B cell (primary cell): ENCODE results near the gene MILR1. TPM values are rescaled to one million over a fixed set of nuclear protein-coding genes. Genes with fewer than 3 reads are reported as not detected.

ENCODE experiments used
- ATAC-seq: fragments of 200-7000 bp; cut with Tn5 transposase; one replicate; pipeline ENCODE4 v1.10.0; 2021; ENCODE audit warnings: low read depth, mild to moderate bottlenecking, moderate number of reproducible peaks, moderate library complexity
- CTCF ChIA-PET: fragments of 350-600 bp; sonication (Branson Sonifier 250); formaldehyde crosslinking; loops from one replicate; lab custom pipeline; 2021; ENCODE audit warnings: antibody characterized with exemption, inconsistent platforms; lab: Charles Lee
- POLR2A ChIA-PET: fragments of 350-600 bp; sonication (Branson Sonifier 250); formaldehyde crosslinking; loops from one replicate; lab custom pipeline; 2021; ENCODE audit warnings: antibody characterized with exemption; lab: Charles Lee
- DNase-seq: peaks from one replicate; pipeline ENCODE4 v3.0.0; 2013
- H2AFZ ChIP-seq: 2 replicates; pipeline ENCODE4 v1.6.1; 2012; ENCODE audit warnings: mild to moderate bottlenecking, low read depth, low read length; ENCODE audit not compliant: insufficient read depth, poor library complexity, severe bottlenecking
- H3K27ac ChIP-seq, 2 donors: 1 replicate in 1 of 2; 2 replicates in 1 of 2; pipeline ENCODE4 v1.5.1; 2012 to 2013; ENCODE audit warnings: low read length in 2 of 2, mild to moderate bottlenecking in 2 of 2, moderate library complexity in 1 of 2
- H3K27me3 ChIP-seq, 4 experiments: fragments of 200-600 bp in 1 of 4; sonication (generic) in 1 of 4; replicated peaks in 1 of 4; 1 replicate in 2 of 4; 2 replicates in 2 of 4; pipeline versions ENCODE4 v1.6.1 to v1.7.0; 2013 to 2016; ENCODE audit warnings: low read length in 3 of 4, mild to moderate bottlenecking in 2 of 4, mixed read lengths in 1 of 4, moderate library complexity in 1 of 4; ENCODE audit not compliant: insufficient read depth in 4 of 4, control insufficient read depth in 3 of 4; ENCODE audit errors: control extremely low read depth in 1 of 4
- H3K36me3 ChIP-seq, 2 experiments: replicated peaks in 1 of 2; 1 replicate in 1 of 2; 2 replicates in 1 of 2; pipeline versions ENCODE4 v1.6.1 to v1.7.1; 2013; ENCODE audit warnings: low read length in 1 of 2; ENCODE audit not compliant: insufficient read depth in 2 of 2, control insufficient read depth in 1 of 2; ENCODE audit errors: control extremely low read depth in 1 of 2, extremely low read depth in 1 of 2
- H3K4me1 ChIP-seq, 2 donors: fragments of 200-600 bp in 1 of 2; sonication (generic) in 1 of 2; 1 replicate in 1 of 2; 2 replicates in 1 of 2; pipeline versions ENCODE4 v1.5.1 to v1.6.1; 2013 to 2017; ENCODE audit warnings: low read length in 2 of 2; ENCODE audit not compliant: control insufficient read depth in 2 of 2, insufficient read depth in 2 of 2
- H3K4me2 ChIP-seq: replicated peaks from 2 replicates; pipeline ENCODE3; 2012; ENCODE audit warnings: mild to moderate bottlenecking, low read depth, low read length; ENCODE audit not compliant: poor library complexity, severe bottlenecking
- H3K4me3 ChIP-seq, 5 experiments: fragments of 200-600 bp in 1 of 5; sonication (generic) in 1 of 5; 1 replicate in 3 of 5; 2 replicates in 2 of 5; pipeline versions ENCODE4 v1.5.1 to v1.7.0; 2011 to 2016; ENCODE audit warnings: low read length in 4 of 5, mild to moderate bottlenecking in 4 of 5, low read depth in 2 of 5, control low read depth in 1 of 5, moderate library complexity in 1 of 5; ENCODE audit not compliant: insufficient read depth in 1 of 5; ENCODE audit errors: control extremely low read depth in 1 of 5, extremely low read depth in 1 of 5
- H3K79me2 ChIP-seq: fragments of 200-600 bp; sonication (generic); one replicate; pipeline ENCODE4 v1.6.0; 2016; ENCODE audit warnings: low read length; ENCODE audit not compliant: control insufficient read depth, insufficient read depth
- H3K9ac ChIP-seq: fragments of 200-600 bp; sonication (generic); 2 replicates; pipeline ENCODE4 v1.6.1; 2017; ENCODE audit warnings: mild to moderate bottlenecking, low read length, moderate library complexity
- H3K9me3 ChIP-seq, 3 donors: one replicate each; pipeline versions ENCODE4 v1.6.1 to v1.7.1; 2013; ENCODE audit warnings: low read length in 2 of 3; ENCODE audit not compliant: control insufficient read depth in 2 of 3, insufficient read depth in 1 of 3; ENCODE audit errors: control extremely low read depth in 1 of 3
- H4K20me1 ChIP-seq: 2 replicates; pipeline ENCODE4 v1.6.0; 2012; ENCODE audit warnings: mild to moderate bottlenecking, low read length; ENCODE audit not compliant: insufficient read depth, control insufficient read depth, poor library complexity, severe bottlenecking
- H3K27ac Mint-ChIP-seq: one replicate; pipeline ENCODE4 v1.8.0; 2021; ENCODE audit warnings: mixed read lengths
- H3K27me3 Mint-ChIP-seq: one replicate; pipeline ENCODE4 v1.8.0; 2021; ENCODE audit warnings: mixed read lengths
- H3K4me1 Mint-ChIP-seq: one replicate; pipeline ENCODE4 v1.8.0; 2021; ENCODE audit warnings: mixed read lengths
- H3K4me3 Mint-ChIP-seq: one replicate; pipeline ENCODE4 v1.8.0; 2021; ENCODE audit warnings: mixed read lengths
- H3K9me3 Mint-ChIP-seq: one replicate; pipeline ENCODE4 v1.8.0; 2022; ENCODE audit warnings: mixed read lengths; ENCODE audit not compliant: insufficient read depth
- CTCF ChIP-seq: fragments of 200-600 bp; IDR thresholded peaks from one replicate; pipeline ENCODE4 v1.8.0; 2022; ENCODE audit warnings: antibody characterized with exemption, mild to moderate bottlenecking
- EZH2 ChIP-seq: IDR thresholded peaks from 2 replicates; pipeline ENCODE4 v1.6.1; 2012; ENCODE audit warnings: borderline replicate concordance, low read depth, mild to moderate bottlenecking, moderate library complexity, low read length; ENCODE audit not compliant: insufficient read depth, poor library complexity, severe bottlenecking
- WGBS: methylation state at CpG from one replicate; pipeline ENCODE4 v1.1.5; 2013; ENCODE audit warnings: missing lambda C conversion rate; ENCODE audit not compliant: insufficient coverage; 5-methylcytosine and 5-hydroxymethylcytosine counted together
- intact Hi-C: fragments of 100-400 bp; cut with micrococcal nuclease; formaldehyde crosslinking; loops from one replicate; pipeline ENCODE4 v1.10.0; 2022
- polyA plus RNA-seq: library from polyadenylated mRNA; depleted of rRNA; stranded (reverse); fragments of >200 nt; gene quantifications from 2 replicates; pipeline ENCODE4 v1.2.3, GENCODE V29; 2012
- total RNA-seq, 2 donors: library from RNA; stranded (reverse); fragments of 120-200 nt in 1 of 2; gene quantifications; 1 replicate in 1 of 2; 2 replicates in 1 of 2; pipeline versions ENCODE4 v1.2.3 to v1.2.4, GENCODE V29; 2013 to 2022

The MILR1 gene
- total and polyA plus RNA-seq, 2 donors (not counting 1 experiment from before 2014, with no cell fraction given) = 9.4 to 38.0 TPM

DNA sequence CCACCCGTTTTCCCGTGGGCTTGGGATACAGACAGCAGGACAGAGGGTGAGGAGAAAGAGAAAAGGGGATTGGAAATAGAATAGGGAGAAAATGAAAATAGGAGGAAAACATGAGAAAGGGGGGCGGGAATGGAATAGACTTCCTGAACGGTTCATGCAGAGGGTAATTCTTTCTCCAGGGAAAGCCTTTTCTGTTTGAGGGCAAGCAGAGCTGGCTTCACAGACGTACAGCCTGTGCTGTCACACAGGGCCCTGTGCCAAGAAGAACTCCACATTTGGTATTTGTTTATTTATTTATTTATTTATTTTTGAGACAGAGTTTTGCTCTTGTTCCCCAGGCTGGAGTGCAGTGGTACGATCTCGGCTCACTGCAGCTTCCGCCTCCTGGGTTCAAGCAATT, 12.0 kb downstream of the MILR1 start:
- DNase-seq = no peak
- Histone ChIP-seq H3K4me2 (no peak overlapping the region), H4K20me1 (no peaks in the 10 kb centered on the region), H3K4me3 (no peak overlapping the region), H3K4me1 (peaks cover 26 to 33% of the 10 kb centered on the region in 2 donors), H3K27me3 (no peaks in the 10 kb centered on the region), H3K36me3 (peaks cover 0 to 21% of the 10 kb centered on the region in 2 experiments), H3K79me2 (peaks cover 38% of the 10 kb centered on the region), H2AFZ (no peak overlapping the region), H3K9me3 (peaks cover 0 to 3% (median 0%) of the 10 kb centered on the region in 3 donors), H3K27ac (no peak overlapping the region), H3K9ac (no peak overlapping the region)
- peaks cover 29% of the 10 kb centered on the region for H3K4me1 Mint-ChIP-seq
- H3K27me3 Mint-ChIP-seq = no peaks in the 10 kb centered on the region
- WGBS = 100% methylated on average over 4 of the region's 8 CpGs
- ATAC-seq = no peak
- ChIA-PET CTCF (interaction anchor here (0.7 to 1.1 kb wide), 2 partner anchors 42 to 62 kb away, joined by 3 to 5 read pairs; no protein-coding TSS in a partner anchor), POLR2A (no interaction called here)
- intact Hi-C loops = no loop called here
- H3K27ac Mint-ChIP-seq = peak overlapping the region; percentile 46
- H3K4me3 Mint-ChIP-seq = no peak overlapping the region
- TF ChIP-seq CTCF = no peak
- TF ChIP-seq EZH2 = no peak
- no peaks in the 10 kb centered on the region for H3K9me3 Mint-ChIP-seq

DNA sequence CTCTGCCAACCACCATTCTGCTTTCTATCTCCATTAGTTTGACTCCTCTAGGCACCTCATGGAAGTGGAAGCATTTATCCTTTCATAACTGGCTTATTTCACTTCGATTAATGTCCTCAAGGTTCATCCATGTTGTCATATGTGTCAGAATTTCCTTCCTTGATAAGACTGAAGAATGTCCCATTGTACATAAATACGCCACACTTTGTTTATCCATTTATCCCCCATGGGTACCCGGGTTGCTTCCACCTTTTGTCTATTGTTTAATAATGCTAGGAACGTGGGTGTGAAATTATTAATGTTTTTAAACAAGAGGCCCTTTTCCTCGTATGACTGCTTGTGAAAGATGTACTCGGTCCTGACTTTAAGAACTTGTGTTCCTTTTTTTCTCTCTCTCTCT, 12.9 kb downstream of the MILR1 start:
- peaks cover 41% of the 10 kb centered on the region for H3K79me2 ChIP-seq
- no peak for TF ChIP-seq EZH2
- TF ChIP-seq CTCF = no peak
- H2AFZ ChIP-seq = no peak overlapping the region
- H3K4me1 ChIP-seq = peaks cover 19 to 25% of the 10 kb centered on the region in 2 donors
- H3K27ac Mint-ChIP-seq = no peak overlapping the region
- H3K4me2 ChIP-seq = no peak overlapping the region
- intact Hi-C loops = no loop called here
- no peaks in the 10 kb centered on the region for H3K27me3 ChIP-seq
- H3K27ac ChIP-seq = no peak overlapping the region
- DNase-seq = no peak
- H4K20me1 ChIP-seq = no peaks in the 10 kb centered on the region
- peaks cover 0 to 28% of the 10 kb centered on the region in 2 experiments for H3K36me3 ChIP-seq
- H3K9me3 Mint-ChIP-seq = no peaks in the 10 kb centered on the region
- peaks cover 21% of the 10 kb centered on the region for H3K4me1 Mint-ChIP-seq
- no peak overlapping the region for H3K4me3 ChIP-seq
- H3K9ac ChIP-seq = no peak overlapping the region
- ATAC-seq = no peak
- peaks cover 0 to 3% (median 0%) of the 10 kb centered on the region in 3 donors for H3K9me3 ChIP-seq
- WGBS = no CpG with 5 or more reads among the region's 6 CpGs
- ChIA-PET CTCF (no interaction called here), POLR2A (no interaction called here)
- H3K4me3 Mint-ChIP-seq = no peak overlapping the region
- H3K27me3 Mint-ChIP-seq = no peaks in the 10 kb centered on the region
